Calu3 (cell line): ENCODE data around the gene TMEM30B. TPM values are rescaled to one million over a fixed set of nuclear protein-coding genes. Genes with fewer than 3 reads are reported as not detected.
A peak's percentile ranks its signal among the peaks of the same experiment; 100 is the strongest.

Experiments used
- BruUV-seq: library from RNA; stranded (reverse); fragments of 400-500 nt; replicated peaks from 2 replicates; lab custom pipeline; 2021; lab: Mats Ljungman, UMichigan
- CTCF ChIA-PET: fragments of 300-600 bp; sonication (Branson Sonifier 250); formaldehyde crosslinking; loops from one replicate; lab custom pipeline; 2022; ENCODE audit warnings: antibody characterized with exemption; lab: Charles Lee
- DNase-seq: peaks from one replicate; pipeline ENCODE4 v3.0.0; 2022
- H3K27ac Mint-ChIP-seq: one replicate; pipeline ENCODE4 v1.8.0; 2022; ENCODE audit warnings: mixed read lengths; ENCODE audit not compliant: unreplicated experiment
- H3K27me3 Mint-ChIP-seq: one replicate; pipeline ENCODE4 v1.8.0; 2022; ENCODE audit warnings: mixed read lengths; ENCODE audit not compliant: unreplicated experiment
- H3K36me3 Mint-ChIP-seq: one replicate; pipeline ENCODE4 v1.8.0; 2022; ENCODE audit warnings: mild to moderate bottlenecking, moderate library complexity, mixed read lengths; ENCODE audit not compliant: insufficient read depth, unreplicated experiment
- H3K4me1 Mint-ChIP-seq: one replicate; pipeline ENCODE4 v1.8.0; 2022; ENCODE audit warnings: mild to moderate bottlenecking, low read depth, mixed read lengths; ENCODE audit not compliant: unreplicated experiment
- H3K4me3 Mint-ChIP-seq: one replicate; pipeline ENCODE4 v1.8.0; 2022; ENCODE audit warnings: mild to moderate bottlenecking, low read depth, moderate library complexity, mixed read lengths; ENCODE audit not compliant: unreplicated experiment
- H3K9me3 Mint-ChIP-seq: one replicate; pipeline ENCODE4 v1.8.0; 2022; ENCODE audit warnings: low read depth, mixed read lengths; ENCODE audit not compliant: unreplicated experiment
- intact Hi-C: fragments of 100-400 bp; cut with micrococcal nuclease; formaldehyde crosslinking; loops from one replicate; pipeline ENCODE4 v1.10.0; 2022; ENCODE audit not compliant: unreplicated experiment
- total RNA-seq: library from RNA; stranded (reverse); gene quantifications from 2 replicates; pipeline ENCODE4 v1.2.3, GENCODE V29; 2022
- TF ChIP-seq, protein P1 (sequence below): fragments of 200-600 bp; IDR thresholded peaks from one replicate; pipeline ENCODE4 v1.8.0; 2022; ENCODE audit warnings: antibody characterized with exemption; ENCODE audit not compliant: unreplicated experiment

Gene TMEM30B
- total RNA-seq, 1 experiment from 2014 or later, result 55.5 TPM

DNA sequence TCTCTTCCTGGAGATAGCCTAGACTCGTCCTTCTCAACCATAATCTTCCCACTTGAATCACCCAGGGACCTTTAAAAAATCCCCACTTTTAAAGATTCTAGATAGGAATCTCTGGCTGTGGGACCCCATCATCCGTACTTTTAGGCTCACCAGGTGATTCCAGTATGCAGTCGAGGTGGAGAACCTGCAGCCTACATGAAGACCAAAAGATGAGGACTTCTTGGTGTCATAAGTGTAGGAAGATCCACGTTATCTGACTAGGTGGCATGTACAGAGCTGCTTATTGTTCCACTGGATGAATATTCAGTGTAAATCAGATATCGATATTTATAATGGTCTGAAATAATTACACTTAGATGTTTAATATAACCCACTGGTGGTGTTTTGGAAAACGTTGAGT, 42.8 kb upstream of the TMEM30B start:
- H3K9me3 Mint-ChIP-seq, result no peaks in the 10 kb centered on the region
- DNase-seq, result no peak
- CTCF ChIA-PET, result no interaction called here

DNA sequence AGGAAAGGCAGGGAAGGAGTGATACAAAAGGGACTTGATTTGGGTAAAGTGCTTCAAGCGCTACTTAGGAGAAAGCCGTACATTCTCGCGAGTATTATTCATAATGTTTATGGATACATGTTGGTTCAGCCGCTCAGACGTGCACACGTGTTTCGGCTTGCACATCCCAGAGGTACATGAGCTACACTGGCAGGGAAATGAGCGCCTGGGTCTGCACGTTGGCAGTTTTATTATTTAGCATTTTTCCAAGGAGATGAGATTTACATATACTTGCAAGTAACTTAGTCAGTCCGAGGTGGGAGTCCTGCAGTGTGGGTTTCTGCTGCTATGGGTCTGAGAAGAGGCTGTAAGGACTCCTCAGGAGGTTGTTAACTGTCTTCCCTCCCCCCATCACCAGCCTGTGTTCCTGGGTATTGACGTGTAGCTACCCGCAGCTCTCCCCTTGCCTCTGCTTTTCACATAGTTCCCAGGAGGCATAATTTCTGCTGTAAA, 41.7 kb upstream of the TMEM30B start:
- no peaks in the 10 kb centered on the region for H3K9me3 Mint-ChIP-seq
- no peaks in the 10 kb centered on the region for H3K27me3 Mint-ChIP-seq
- peak overlapping the region; percentile 84 for H3K27ac Mint-ChIP-seq
- DNase-seq, result peak; percentile 6
- peak overlapping the region; percentile 87 for H3K4me3 Mint-ChIP-seq
- H3K4me1 Mint-ChIP-seq, result peaks cover 23% of the 10 kb centered on the region
- TF ChIP-seq, protein P1, sequence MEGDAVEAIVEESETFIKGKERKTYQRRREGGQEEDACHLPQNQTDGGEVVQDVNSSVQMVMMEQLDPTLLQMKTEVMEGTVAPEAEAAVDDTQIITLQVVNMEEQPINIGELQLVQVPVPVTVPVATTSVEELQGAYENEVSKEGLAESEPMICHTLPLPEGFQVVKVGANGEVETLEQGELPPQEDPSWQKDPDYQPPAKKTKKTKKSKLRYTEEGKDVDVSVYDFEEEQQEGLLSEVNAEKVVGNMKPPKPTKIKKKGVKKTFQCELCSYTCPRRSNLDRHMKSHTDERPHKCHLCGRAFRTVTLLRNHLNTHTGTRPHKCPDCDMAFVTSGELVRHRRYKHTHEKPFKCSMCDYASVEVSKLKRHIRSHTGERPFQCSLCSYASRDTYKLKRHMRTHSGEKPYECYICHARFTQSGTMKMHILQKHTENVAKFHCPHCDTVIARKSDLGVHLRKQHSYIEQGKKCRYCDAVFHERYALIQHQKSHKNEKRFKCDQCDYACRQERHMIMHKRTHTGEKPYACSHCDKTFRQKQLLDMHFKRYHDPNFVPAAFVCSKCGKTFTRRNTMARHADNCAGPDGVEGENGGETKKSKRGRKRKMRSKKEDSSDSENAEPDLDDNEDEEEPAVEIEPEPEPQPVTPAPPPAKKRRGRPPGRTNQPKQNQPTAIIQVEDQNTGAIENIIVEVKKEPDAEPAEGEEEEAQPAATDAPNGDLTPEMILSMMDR, result no peak
- BruUV-seq, result TSS peak; percentile 36
- intact Hi-C loops, result loop anchor here (5.0 to 10.0 kb wide), 2 partner anchors 34 to 112 kb away; no protein-coding TSS in a partner anchor
- CTCF ChIA-PET, result interaction anchor here (0.6 to 1.8 kb wide), 3 partner anchors 12 to 117 kb away, joined by 3 to 5 read pairs (median 4); no protein-coding TSS in a partner anchor
- peaks cover 29% of the 10 kb centered on the region for H3K36me3 Mint-ChIP-seq

More for the DNA sequence above, 42.8 kb upstream of the TMEM30B start:
- Mint-ChIP-seq H3K4me1 (peaks cover 23% of the 10 kb centered on the region), H3K4me3 (no peak overlapping the region), H3K27ac (no peak overlapping the region), H3K27me3 (no peaks in the 10 kb centered on the region), H3K36me3 (peaks cover 29% of the 10 kb centered on the region)
- intact Hi-C loops, result loop anchor here (5.0 to 10.0 kb wide), 2 partner anchors 33 to 111 kb away; no protein-coding TSS in a partner anchor
- BruUV-seq, result no TSS peak
- TF ChIP-seq, protein P1, result no peak

DNA sequence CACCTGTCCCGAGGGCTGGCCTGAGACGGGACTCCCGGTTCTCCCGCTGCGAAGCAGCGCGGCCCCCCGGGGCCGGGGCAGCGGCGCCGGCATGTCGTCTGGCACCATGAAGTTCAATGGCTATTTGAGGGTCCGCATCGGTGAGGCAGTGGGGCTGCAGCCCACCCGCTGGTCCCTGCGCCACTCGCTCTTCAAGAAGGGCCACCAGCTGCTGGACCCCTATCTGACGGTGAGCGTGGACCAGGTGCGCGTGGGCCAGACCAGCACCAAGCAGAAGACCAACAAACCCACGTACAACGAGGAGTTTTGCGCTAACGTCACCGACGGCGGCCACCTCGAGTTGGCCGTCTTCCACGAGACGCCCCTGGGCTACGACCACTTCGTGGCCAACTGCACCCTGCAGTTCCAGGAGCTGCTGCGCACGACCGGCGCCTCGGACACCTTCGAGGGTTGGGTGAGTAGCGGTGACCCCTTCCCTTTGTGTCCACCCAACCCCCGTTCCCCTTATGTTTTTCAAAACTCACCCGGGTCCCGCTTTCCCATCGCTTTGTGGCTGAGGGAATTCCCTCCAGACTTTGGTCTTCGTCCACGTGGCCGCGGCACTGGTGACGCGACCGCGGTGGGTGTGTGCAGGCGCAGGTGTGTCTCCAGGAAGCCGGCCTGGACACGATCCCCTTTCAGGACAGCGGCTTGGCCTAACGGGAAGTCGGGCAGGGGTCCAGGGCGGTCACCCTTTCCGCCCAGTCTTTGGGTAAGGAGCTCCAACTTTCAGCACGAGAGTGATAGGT, 41.1 kb upstream of the TMEM30B start:
- intact Hi-C loops, result loop anchor here (5.0 to 10.0 kb wide), 2 partner anchors 35 to 113 kb away; no protein-coding TSS in a partner anchor
- Mint-ChIP-seq H3K27ac (peak overlapping the region; percentile 84), H3K9me3 (no peaks in the 10 kb centered on the region), H3K27me3 (no peaks in the 10 kb centered on the region), H3K4me1 (peaks cover 18% of the 10 kb centered on the region), H3K4me3 (peak overlapping the region; percentile 87), H3K36me3 (peaks cover 28% of the 10 kb centered on the region)
- CTCF ChIA-PET, result interaction anchor here (0.6 to 1.8 kb wide), 4 partner anchors 12 to 118 kb away, joined by 3 to 5 read pairs (median 4); no protein-coding TSS in a partner anchor
- peak; percentile 67 for DNase-seq
- TF ChIP-seq, protein P1, result no peak
- TSS peak; percentile 44 for BruUV-seq

DNA sequence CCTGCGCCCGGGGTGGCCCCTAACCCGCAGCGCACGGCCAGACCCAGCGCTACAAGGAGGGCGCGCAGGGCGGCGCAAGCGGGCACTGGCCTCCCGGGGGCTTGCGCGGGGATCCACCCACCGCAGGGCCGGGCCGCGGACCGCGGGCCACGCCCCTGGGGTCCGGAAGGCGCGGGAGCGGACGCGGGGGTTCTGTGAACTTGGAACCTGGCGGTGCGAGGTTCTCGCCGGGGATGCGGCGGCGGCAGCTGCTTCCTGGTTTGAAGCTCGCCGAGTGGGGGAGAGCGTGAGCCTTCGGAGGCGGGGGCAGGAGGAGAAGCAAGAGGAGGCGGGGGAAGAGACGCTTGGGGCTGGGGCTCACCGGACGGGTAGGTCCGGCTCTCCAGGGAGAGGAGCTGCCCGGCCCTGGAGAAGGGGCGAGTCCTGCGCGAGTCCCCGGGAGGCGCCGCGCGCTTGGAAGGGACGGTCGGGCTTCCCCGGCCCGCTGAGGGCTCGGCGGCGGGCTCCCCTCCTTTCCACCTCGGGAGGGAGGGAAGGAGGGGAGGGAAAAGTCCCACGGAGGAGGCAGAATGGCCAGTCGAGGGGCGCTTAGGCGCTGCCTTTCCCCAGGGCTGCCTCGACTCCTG, 40.4 kb upstream of the TMEM30B start, which contains the start of gene PRKCH:
TSS of gene PRKCH (plus strand) at position 195 of the 626 bp plus-strand sequence. CDS start 523 bp downstream, outside the sequence.
- Mint-ChIP-seq H3K36me3 (peaks cover 22% of the 10 kb centered on the region), H3K9me3 (no peaks in the 10 kb centered on the region), H3K4me3 (peak within 1 kb of the TSS; percentile 87), H3K27me3 (no peaks in the 10 kb centered on the region), H3K4me1 (peaks cover 11% of the 10 kb centered on the region), H3K27ac (peak within 1 kb of the TSS; percentile 84)
- DNase-seq, result peak; percentile 87
- TF ChIP-seq, protein P1, result no peak
- CTCF ChIA-PET, result interaction anchor here (0.6 to 1.8 kb wide), 4 partner anchors 17 to 51 kb away, joined by 3 to 5 read pairs (median 4); no protein-coding TSS in a partner anchor
- no TSS peak for BruUV-seq
- intact Hi-C loops, result loop anchor here (5.0 to 10.0 kb wide), 2 partner anchors 36 to 113 kb away; no protein-coding TSS in a partner anchor
